Measurements from ENCODE around the gene CHD1.

DNA sequence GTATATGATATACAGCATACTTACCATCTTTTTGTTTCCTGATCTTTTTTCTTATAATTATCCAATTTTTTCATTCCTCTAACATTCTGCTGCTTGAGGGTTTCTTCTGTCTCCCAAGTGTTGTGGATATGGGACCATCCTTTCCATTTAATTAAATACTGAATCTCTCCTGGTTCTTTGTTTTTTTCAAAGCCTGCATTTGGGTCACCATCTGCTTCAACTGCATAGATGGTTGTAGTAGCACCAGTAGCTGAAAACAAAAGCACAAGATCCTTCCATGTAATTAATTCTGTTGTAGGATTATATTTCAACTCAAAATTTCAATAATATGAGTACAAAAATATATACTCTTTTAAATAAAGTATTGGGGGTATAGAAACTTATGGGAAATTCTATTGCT, 29.4 kb downstream of the CHD1 start:
- TF ChIP-seq, protein P1, sequence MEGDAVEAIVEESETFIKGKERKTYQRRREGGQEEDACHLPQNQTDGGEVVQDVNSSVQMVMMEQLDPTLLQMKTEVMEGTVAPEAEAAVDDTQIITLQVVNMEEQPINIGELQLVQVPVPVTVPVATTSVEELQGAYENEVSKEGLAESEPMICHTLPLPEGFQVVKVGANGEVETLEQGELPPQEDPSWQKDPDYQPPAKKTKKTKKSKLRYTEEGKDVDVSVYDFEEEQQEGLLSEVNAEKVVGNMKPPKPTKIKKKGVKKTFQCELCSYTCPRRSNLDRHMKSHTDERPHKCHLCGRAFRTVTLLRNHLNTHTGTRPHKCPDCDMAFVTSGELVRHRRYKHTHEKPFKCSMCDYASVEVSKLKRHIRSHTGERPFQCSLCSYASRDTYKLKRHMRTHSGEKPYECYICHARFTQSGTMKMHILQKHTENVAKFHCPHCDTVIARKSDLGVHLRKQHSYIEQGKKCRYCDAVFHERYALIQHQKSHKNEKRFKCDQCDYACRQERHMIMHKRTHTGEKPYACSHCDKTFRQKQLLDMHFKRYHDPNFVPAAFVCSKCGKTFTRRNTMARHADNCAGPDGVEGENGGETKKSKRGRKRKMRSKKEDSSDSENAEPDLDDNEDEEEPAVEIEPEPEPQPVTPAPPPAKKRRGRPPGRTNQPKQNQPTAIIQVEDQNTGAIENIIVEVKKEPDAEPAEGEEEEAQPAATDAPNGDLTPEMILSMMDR (IDR thresholded peaks at IDR 0.05): no peak
- TF ChIP-seq POLR2A (IDR thresholded peaks at IDR 0.05) (no peak), POLR2AphosphoS5 (IDR thresholded peaks at IDR 0.05) (no peak)

All from prostate gland (tissue), 2 donors.